ENCODE data around the gene ARL6IP6. TPM values are rescaled to one million over a fixed set of nuclear protein-coding genes. Genes with fewer than 3 reads are reported as not detected.

ARL6IP6 gene
- 14.6 and 20.3 TPM in 2 replicates for total RNA-seq

DNA sequence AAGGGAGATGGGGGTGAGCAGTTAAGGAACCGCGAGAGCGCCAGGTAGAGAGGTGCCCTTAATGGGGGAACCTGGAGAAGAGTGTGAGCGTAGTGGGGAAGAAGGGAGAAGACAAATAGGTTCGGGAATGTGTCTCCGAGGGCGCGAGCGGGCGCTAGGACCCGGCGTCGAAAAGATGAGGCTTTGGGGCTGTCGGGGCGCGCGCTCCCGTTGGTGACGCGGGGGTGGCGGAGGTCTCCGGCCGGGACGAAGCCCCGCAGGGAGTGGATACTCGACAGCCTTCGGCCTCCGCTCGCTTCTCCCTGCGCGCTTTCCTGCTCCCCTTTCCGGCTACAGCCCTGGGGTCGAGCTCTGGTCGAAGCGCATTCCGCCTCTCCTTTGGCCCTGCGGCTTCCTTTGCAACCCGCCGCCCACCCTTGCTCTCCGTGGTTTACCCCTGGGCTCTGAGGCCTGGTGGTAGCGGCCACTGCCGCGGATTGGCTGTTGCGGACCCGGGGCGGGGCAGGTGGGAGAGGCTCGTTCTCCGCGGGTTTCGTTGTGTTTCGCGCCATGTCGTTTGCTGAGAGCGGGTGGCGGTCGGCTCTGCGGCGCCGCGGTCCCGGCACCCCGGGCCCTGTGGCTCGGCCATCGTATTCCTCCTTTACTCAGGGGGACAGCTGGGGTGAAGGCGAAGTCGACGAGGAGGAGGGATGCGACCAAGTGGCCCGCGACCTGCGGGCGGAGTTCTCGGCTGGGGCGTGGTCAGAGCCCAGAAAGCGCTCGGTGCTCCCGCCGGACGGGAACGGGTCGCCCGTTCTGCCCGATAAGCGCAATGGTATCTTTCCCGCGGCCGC, at the start of gene ARL6IP6:
Gene ARL6IP6 (plus strand): TSS at position 545 of the 833 bp plus-strand sequence. CDS start 5 bp downstream, at position 550.

GRCh38 chr2:152717228-152718075, 968 bp upstream of the ARL6IP6 start, which contains the start of gene PRPF40A:
PRPF40A (minus strand) TSS chr2:152717461; CDS start chr2:152717439, 22 bp downstream.

Other genes with a start within 250 kb of the ARL6IP6 start
- gene PRPF40A, start 1.2 kb upstream of the ARL6IP6 start, total RNA-seq = 114 and 159 TPM in 2 replicates

Measured in smooth muscle cell of the umbilical artery (primary cell).